ENCODE measurements around the gene PEX1. TPM values are rescaled to one million over a fixed set of nuclear protein-coding genes. Genes with fewer than 3 reads are reported as not detected.
"Not testable (repeated sequence)": the region's sequence is repeated elsewhere in the genome, so short reads cannot be mapped to it uniquely, and the experiment has no call there.

PEX1 gene
- total and polyA plus RNA-seq, 9 of the 15 experiments (the other 6 are each of a cell fraction or from before 2014, with no cell fraction given) = 9.4 to 32.2 (median 19.9) TPM

GRCh38 chr7:92485267-92485892 is 42.9 kb downstream of the PEX1 start:
- intact Hi-C loops (cut with micrococcal nuclease) (loop anchor here (10.0 kb wide), 1 partner anchor 79 kb away; no protein-coding TSS in a partner anchor), in situ Hi-C loops (cut with MboI) (no loop called here)
- Histone ChIP-seq H3K4me3 (no peak overlapping the region), H3K4me2 (ENCODE audit: insufficient read depth, low read length) (no peak overlapping the region), H3K27ac (ENCODE audit: extremely low read depth, low read depth, low read length) (no peak overlapping the region), H4K20me1 (replicated peaks; ENCODE audit: control insufficient read depth, insufficient read depth, low read length) (no peaks in the 10 kb centered on the region), H3K4me1 (replicated peaks in 1 of 2; ENCODE audit: control insufficient read depth in 2 of 2, insufficient read depth in 2 of 2, low read length in 2 of 2) (no peaks in the 10 kb centered on the region; a peak in 2 of 5 replicates), H3K9me3 (replicated peaks; ENCODE audit: control insufficient read depth, insufficient read depth, low read depth, low read length) (no peaks in the 10 kb centered on the region), H2AFZ (ENCODE audit: low read depth, low read length) (no peak overlapping the region), H3K36me3 (ENCODE audit: control insufficient read depth, insufficient read depth, low read length) (peaks cover 26% of the 10 kb centered on the region; the same call in 2 of the 3 replicates), H3K79me2 (ENCODE audit: control insufficient read depth, insufficient read depth, low read length) (no peaks in the 10 kb centered on the region), H3K27me3 (ENCODE audit: control insufficient read depth in 2 of 2, insufficient read depth in 2 of 2, low read length in 2 of 2) (no peaks in the 10 kb centered on the region), H3K9me1 (ENCODE audit: control insufficient read depth, insufficient read depth, low read length) (no peaks in the 10 kb centered on the region), H3K9ac (ENCODE audit: insufficient read depth in 1 of 2, low read depth in 2 of 2, low read length in 2 of 2) (no peak overlapping the region)
- FAIRE-seq (no peak), ATAC-seq (no peak; the same call in 2 of the 3 replicates), DNase-seq (ENCODE audit: extremely low read depth in 1 of 4, low spot score in 3 of 4) (no peak)
- CTCF ChIA-PET (ENCODE audit: low intra/inter-chr PET ratio) = no interaction called here
- WGBS (ENCODE audit: insufficient coverage, low coverage, missing lambda C conversion rate) = 70% methylated on average over 2 of the region's 2 CpGs
- no TSS peak for BruUV-seq (replicated peaks)
- POLR2A ChIA-PET = no interaction called here
- TF ChIP-seq ZNF79 (CRISPR knock-in tag; IDR thresholded peaks at IDR 0.05; ENCODE audit: low read depth) = no peak
- TF ChIP-seq ZFP91 (CRISPR knock-in tag; IDR thresholded peaks at IDR 0.05) = no peak
- no peak for TF ChIP-seq SMAD4 (CRISPR knock-in tag; conservative IDR thresholded peaks at IDR 0.05)
- TF ChIP-seq CBX2 (IDR thresholded peaks at IDR 0.05; ENCODE audit: insufficient read depth, low read length, poor library complexity, severe bottlenecking) = no peak

DNA sequence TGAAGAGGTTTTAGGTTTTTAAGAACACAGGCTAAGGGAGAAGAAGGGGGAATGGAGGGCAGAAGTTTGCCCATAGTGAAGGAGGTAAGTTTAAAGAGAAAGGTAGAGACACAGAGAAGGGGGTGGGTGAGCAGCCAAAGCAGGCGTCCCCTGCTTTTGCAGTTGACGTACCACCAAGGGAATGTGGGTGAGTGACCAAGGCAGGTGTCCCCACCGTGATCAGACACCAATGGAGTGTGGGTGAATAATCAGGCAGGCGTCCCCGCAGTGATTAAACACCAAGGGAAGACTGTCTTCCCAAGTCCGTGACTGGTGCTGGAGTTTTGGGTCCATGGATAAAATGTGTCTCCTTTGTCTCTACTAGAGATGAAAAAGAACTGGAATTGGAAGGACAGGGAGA is 44.1 kb downstream of the PEX1 start:
- DNase-seq (ENCODE audit: extremely low read depth in 1 of 4, low spot score in 3 of 4); H4K20me1 ChIP-seq (replicated peaks; ENCODE audit: control insufficient read depth, insufficient read depth, low read length); FAIRE-seq; H2AFZ ChIP-seq (ENCODE audit: low read depth, low read length); H3K9me1 ChIP-seq (ENCODE audit: control insufficient read depth, insufficient read depth, low read length); H3K27ac ChIP-seq (ENCODE audit: extremely low read depth, low read depth, low read length); H3K27me3 ChIP-seq (ENCODE audit: control insufficient read depth in 2 of 2, insufficient read depth in 2 of 2, low read length in 2 of 2); H3K4me1 ChIP-seq (replicated peaks in 1 of 2; ENCODE audit: control insufficient read depth in 2 of 2, insufficient read depth in 2 of 2, low read length in 2 of 2); ATAC-seq; in situ Hi-C loops (cut with MboI); H3K4me3 ChIP-seq; H3K79me2 ChIP-seq (ENCODE audit: control insufficient read depth, insufficient read depth, low read length); H3K9me3 ChIP-seq (replicated peaks; ENCODE audit: control insufficient read depth, insufficient read depth, low read depth, low read length); BruUV-seq (replicated peaks); H3K9ac ChIP-seq (ENCODE audit: insufficient read depth in 1 of 2, low read depth in 2 of 2, low read length in 2 of 2); CTCF ChIA-PET (ENCODE audit: low intra/inter-chr PET ratio); H3K4me2 ChIP-seq (ENCODE audit: insufficient read depth, low read length): not testable (repeated sequence)
- POLR2A ChIA-PET = interaction anchor here (0.8 to 1.1 kb wide), 2 partner anchors 14 to 188 kb away, joined by 3 read pairs; no protein-coding TSS in a partner anchor
- intact Hi-C loops (cut with micrococcal nuclease) = loop anchor here (10.0 kb wide), 1 partner anchor 81 kb away; no protein-coding TSS in a partner anchor
- peaks cover 21% of the 10 kb centered on the region; the same call in 2 of the 3 replicates for H3K36me3 ChIP-seq (ENCODE audit: control insufficient read depth, insufficient read depth, low read length)
- WGBS (ENCODE audit: insufficient coverage, low coverage, missing lambda C conversion rate) = 75% methylated on average over 6 of the region's 6 CpGs

All from K562 (cell line).